ENCODE results near the gene EXOC1L. TPM values are rescaled to one million over a fixed set of nuclear protein-coding genes. Genes with fewer than 3 reads are reported as not detected.

Gene EXOC1L
- total RNA-seq, 1 donor from 2014 or later = not detected

DNA sequence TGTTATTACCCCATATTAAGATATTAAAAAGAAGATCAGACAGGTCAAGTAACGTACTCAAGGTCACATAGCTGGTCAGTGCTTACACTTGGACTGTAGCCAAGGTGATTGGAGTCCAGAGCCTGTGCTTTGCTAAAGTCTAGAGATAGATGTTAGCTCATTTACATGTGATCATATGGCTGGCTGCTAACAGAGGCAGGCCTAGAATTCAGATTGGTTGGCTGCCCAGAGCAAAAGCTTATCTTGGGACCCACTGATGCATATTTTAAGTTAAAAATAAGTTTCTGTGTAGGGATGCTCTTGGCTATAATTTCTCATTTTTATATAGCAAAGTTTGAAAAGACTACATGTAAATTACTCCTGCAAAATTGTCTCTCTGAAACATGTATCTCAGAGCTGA lies 18.1 kb upstream of the EXOC1L start:
- Mint-ChIP-seq H3K36me3 (ENCODE audit: unreplicated experiment) (no peaks in the 10 kb centered on the region), H3K9me3 (ENCODE audit: unreplicated experiment) (no peaks in the 10 kb centered on the region), H3K4me3 (ENCODE audit: unreplicated experiment) (no peak overlapping the region), H3K4me1 (ENCODE audit: unreplicated experiment) (no peaks in the 10 kb centered on the region), H3K27ac (ENCODE audit: unreplicated experiment) (no peak overlapping the region), H3K27me3 (ENCODE audit: unreplicated experiment) (peaks cover 45% of the 10 kb centered on the region)
- DNase-seq (ENCODE audit: extremely low spot score, unreplicated experiment) = no peak
- TF ChIP-seq, protein P1, sequence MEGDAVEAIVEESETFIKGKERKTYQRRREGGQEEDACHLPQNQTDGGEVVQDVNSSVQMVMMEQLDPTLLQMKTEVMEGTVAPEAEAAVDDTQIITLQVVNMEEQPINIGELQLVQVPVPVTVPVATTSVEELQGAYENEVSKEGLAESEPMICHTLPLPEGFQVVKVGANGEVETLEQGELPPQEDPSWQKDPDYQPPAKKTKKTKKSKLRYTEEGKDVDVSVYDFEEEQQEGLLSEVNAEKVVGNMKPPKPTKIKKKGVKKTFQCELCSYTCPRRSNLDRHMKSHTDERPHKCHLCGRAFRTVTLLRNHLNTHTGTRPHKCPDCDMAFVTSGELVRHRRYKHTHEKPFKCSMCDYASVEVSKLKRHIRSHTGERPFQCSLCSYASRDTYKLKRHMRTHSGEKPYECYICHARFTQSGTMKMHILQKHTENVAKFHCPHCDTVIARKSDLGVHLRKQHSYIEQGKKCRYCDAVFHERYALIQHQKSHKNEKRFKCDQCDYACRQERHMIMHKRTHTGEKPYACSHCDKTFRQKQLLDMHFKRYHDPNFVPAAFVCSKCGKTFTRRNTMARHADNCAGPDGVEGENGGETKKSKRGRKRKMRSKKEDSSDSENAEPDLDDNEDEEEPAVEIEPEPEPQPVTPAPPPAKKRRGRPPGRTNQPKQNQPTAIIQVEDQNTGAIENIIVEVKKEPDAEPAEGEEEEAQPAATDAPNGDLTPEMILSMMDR (IDR thresholded peaks at IDR 0.05) = no peak

DNA sequence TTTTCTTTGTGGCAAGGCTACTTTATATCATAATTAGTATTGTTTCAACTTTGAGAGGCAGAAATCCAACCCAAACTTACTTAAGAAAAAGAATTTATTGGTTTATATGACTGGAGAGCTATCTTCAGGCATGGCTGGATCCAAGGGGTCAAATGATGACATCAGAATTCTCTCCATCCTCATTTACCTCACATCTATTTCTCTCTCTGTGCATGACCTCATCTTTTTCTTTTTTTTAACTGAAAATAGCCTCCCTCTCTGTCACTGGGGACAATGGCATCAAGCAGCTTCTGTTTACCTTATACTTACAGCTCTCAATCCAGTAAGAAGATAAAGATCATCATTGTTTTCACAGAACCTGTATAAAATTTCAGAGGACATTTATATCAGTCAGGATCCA lies 12.0 kb upstream of the EXOC1L start:
- peaks cover 39% of the 10 kb centered on the region for H3K27me3 Mint-ChIP-seq (ENCODE audit: unreplicated experiment)
- no peaks in the 10 kb centered on the region for H3K36me3 Mint-ChIP-seq (ENCODE audit: unreplicated experiment)
- H3K9me3 Mint-ChIP-seq (ENCODE audit: unreplicated experiment) = no peaks in the 10 kb centered on the region
- H3K27ac Mint-ChIP-seq (ENCODE audit: unreplicated experiment) = no peak overlapping the region
- H3K4me1 Mint-ChIP-seq (ENCODE audit: unreplicated experiment) = peaks cover 2% of the 10 kb centered on the region
- DNase-seq (ENCODE audit: extremely low spot score, unreplicated experiment) = no peak
- H3K4me3 Mint-ChIP-seq (ENCODE audit: unreplicated experiment) = no peak overlapping the region
- TF ChIP-seq, protein P1 (IDR thresholded peaks at IDR 0.05) = no peak

DNA sequence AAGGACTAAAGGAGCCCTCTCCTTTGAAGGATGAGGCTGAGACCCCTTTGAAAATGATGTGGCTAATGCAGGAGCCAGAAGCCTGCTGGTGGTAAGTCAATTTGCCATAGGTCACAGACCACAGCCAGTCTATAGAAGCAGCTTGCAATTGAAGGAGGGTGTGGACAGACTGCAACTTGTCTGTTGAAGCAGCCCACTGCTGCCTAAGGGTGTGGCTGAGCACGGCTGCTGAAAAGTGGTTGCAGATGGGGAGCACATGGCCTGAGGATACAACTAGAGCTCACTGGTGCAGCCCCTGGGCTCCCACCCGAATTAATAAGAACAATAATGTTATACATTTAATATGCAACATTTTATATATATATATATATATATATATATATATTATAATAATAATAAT lies 11.4 kb upstream of the EXOC1L start:
- no peak overlapping the region for H3K4me3 Mint-ChIP-seq (ENCODE audit: unreplicated experiment)
- TF ChIP-seq, protein P1 (IDR thresholded peaks at IDR 0.05) = no peak
- H3K9me3 Mint-ChIP-seq (ENCODE audit: unreplicated experiment) = no peaks in the 10 kb centered on the region
- no peak for DNase-seq (ENCODE audit: extremely low spot score, unreplicated experiment)
- H3K4me1 Mint-ChIP-seq (ENCODE audit: unreplicated experiment) = peaks cover 2% of the 10 kb centered on the region
- no peaks in the 10 kb centered on the region for H3K36me3 Mint-ChIP-seq (ENCODE audit: unreplicated experiment)
- H3K27ac Mint-ChIP-seq (ENCODE audit: unreplicated experiment) = no peak overlapping the region
- H3K27me3 Mint-ChIP-seq (ENCODE audit: unreplicated experiment) = peaks cover 45% of the 10 kb centered on the region

DNA sequence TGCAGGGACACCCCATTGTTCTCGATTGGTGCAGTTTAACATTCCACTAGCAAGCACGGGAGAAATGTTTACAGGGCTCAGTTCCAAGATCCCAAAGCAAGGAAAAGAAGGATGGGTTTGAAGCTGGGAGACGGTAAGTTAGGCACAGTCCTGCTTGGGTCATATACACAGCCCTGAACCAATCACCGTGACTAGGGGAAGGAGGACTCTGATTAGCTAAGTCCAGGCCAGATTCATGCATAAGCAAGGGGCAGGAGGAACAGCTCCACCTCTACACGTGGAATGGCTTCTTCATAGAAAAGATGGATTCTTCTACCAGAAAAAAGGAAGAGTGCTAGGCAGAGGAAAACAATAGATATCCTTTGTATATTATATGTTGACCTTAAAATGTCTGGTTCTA lies 11.0 kb upstream of the EXOC1L start:
- Mint-ChIP-seq H3K27me3 (ENCODE audit: unreplicated experiment) (peaks cover 45% of the 10 kb centered on the region), H3K4me1 (ENCODE audit: unreplicated experiment) (peaks cover 2% of the 10 kb centered on the region), H3K27ac (ENCODE audit: unreplicated experiment) (no peak overlapping the region), H3K36me3 (ENCODE audit: unreplicated experiment) (no peaks in the 10 kb centered on the region), H3K4me3 (ENCODE audit: unreplicated experiment) (no peak overlapping the region), H3K9me3 (ENCODE audit: unreplicated experiment) (no peaks in the 10 kb centered on the region)
- DNase-seq (ENCODE audit: extremely low spot score, unreplicated experiment) = no peak
- TF ChIP-seq, protein P1 (IDR thresholded peaks at IDR 0.05) = no peak

DNA sequence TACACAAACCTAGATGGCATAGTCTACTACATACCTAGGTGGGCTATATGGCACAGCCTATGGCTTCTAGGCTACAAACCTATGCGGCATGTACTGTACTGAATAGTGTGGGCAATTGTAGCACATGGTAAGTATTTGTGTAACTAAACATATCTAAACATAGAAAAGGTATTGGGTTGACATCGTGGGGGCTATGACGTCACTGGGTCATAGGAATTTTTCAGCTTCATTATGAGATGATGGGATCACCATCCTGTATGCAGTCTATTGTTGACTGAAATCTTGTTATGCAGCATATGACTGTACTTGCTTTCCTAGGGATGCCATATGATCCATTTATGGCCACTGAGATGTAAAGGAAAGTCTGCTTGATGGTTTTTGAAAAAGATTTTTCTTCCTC lies 1.9 kb upstream of the EXOC1L start:
- DNase-seq (ENCODE audit: extremely low spot score, unreplicated experiment) = no peak
- peaks cover 52% of the 10 kb centered on the region for H3K27me3 Mint-ChIP-seq (ENCODE audit: unreplicated experiment)
- TF ChIP-seq, protein P1 (IDR thresholded peaks at IDR 0.05) = no peak
- no peaks in the 10 kb centered on the region for H3K36me3 Mint-ChIP-seq (ENCODE audit: unreplicated experiment)
- peaks cover 6% of the 10 kb centered on the region for H3K4me1 Mint-ChIP-seq (ENCODE audit: unreplicated experiment)
- no peak overlapping the region for H3K27ac Mint-ChIP-seq (ENCODE audit: unreplicated experiment)
- no peaks in the 10 kb centered on the region for H3K9me3 Mint-ChIP-seq (ENCODE audit: unreplicated experiment)
- H3K4me3 Mint-ChIP-seq (ENCODE audit: unreplicated experiment) = no peak overlapping the region

Measured in osteocyte (in vitro differentiated cells).